Neuron (in vitro differentiated cells): ENCODE results near the gene ACTL10.
"Not testable (repeated sequence)": the region's sequence is repeated elsewhere in the genome, so short reads cannot be mapped to it uniquely, and the experiment has no call there.

Experiments used
- H2AFZ ChIP-seq: one replicate; pipeline ENCODE4 v1.6.1; 2013; ENCODE audit warnings: low read depth, mild to moderate bottlenecking, inconsistent platforms, low read length, moderate library complexity
- H3K27me3 ChIP-seq: one replicate; pipeline ENCODE4 v1.6.1; 2013; ENCODE audit warnings: low read length; ENCODE audit not compliant: insufficient read depth
- H3K36me3 ChIP-seq: one replicate; pipeline ENCODE4 v1.6.1; 2013; ENCODE audit warnings: low read length; ENCODE audit not compliant: insufficient read depth
- H3K4me1 ChIP-seq: one replicate; pipeline ENCODE4 v1.6.1; 2013; ENCODE audit warnings: low read length; ENCODE audit not compliant: insufficient read depth
- H3K4me3 ChIP-seq: 2 replicates; pipeline ENCODE4 v1.5.1; 2013; ENCODE audit warnings: mild to moderate bottlenecking, low read length, moderate library complexity
- H3K9me3 ChIP-seq: one replicate; pipeline ENCODE4 v1.6.1; 2013; ENCODE audit warnings: low read length

The ACTL10 gene

GRCh38 chr20:33693289-33693688, 26.5 kb downstream of the ACTL10 start:
- Histone ChIP-seq H2AFZ (no peak overlapping the region), H3K4me3 (no peak overlapping the region), H3K27me3 (no peaks in the 10 kb centered on the region), H3K4me1 (peaks cover 24% of the 10 kb centered on the region), H3K9me3 (peaks cover 2% of the 10 kb centered on the region), H3K36me3 (no peaks in the 10 kb centered on the region)

- Histone ChIP-seq H3K4me3 (no peak overlapping the region), H3K4me1 (peaks cover 24% of the 10 kb centered on the region), H3K36me3 (no peaks in the 10 kb centered on the region), H2AFZ (no peak overlapping the region), H3K27me3 (no peaks in the 10 kb centered on the region), H3K9me3 (peaks cover 2% of the 10 kb centered on the region)
Observed at GRCh38 chr20:33693741-33694638, 27.2 kb downstream of the ACTL10 start.

- Histone ChIP-seq H3K9me3 (peaks cover 2% of the 10 kb centered on the region), H2AFZ (no peak overlapping the region), H3K4me1 (peaks cover 24% of the 10 kb centered on the region), H3K4me3 (no peak overlapping the region), H3K27me3 (no peaks in the 10 kb centered on the region), H3K36me3 (no peaks in the 10 kb centered on the region)
Observed at GRCh38 chr20:33694639-33695012, 27.9 kb downstream of the ACTL10 start.

GRCh38 chr20:33696448-33696847, 29.7 kb downstream of the ACTL10 start:
- Histone ChIP-seq H2AFZ (no peak overlapping the region), H3K36me3 (no peaks in the 10 kb centered on the region), H3K9me3 (peaks cover 2% of the 10 kb centered on the region), H3K27me3 (no peaks in the 10 kb centered on the region), H3K4me1 (peaks cover 17% of the 10 kb centered on the region), H3K4me3 (no peak overlapping the region)

GRCh38 chr20:33697129-33697528, 30.4 kb downstream of the ACTL10 start:
- no peaks in the 10 kb centered on the region for H3K36me3 ChIP-seq
- peaks cover 17% of the 10 kb centered on the region for H3K4me1 ChIP-seq
- peaks cover 2% of the 10 kb centered on the region for H3K9me3 ChIP-seq
- no peak overlapping the region for H2AFZ ChIP-seq
- H3K4me3 ChIP-seq = no peak overlapping the region
- no peaks in the 10 kb centered on the region for H3K27me3 ChIP-seq

GRCh38 chr20:33698966-33699365, 32.2 kb downstream of the ACTL10 start:
- not testable (repeated sequence) for H3K9me3 ChIP-seq, H3K27me3 ChIP-seq, H2AFZ ChIP-seq, H3K4me3 ChIP-seq, H3K4me1 ChIP-seq, H3K36me3 ChIP-seq

- H3K27me3 ChIP-seq, H3K9me3 ChIP-seq, H3K36me3 ChIP-seq, H3K4me1 ChIP-seq, H3K4me3 ChIP-seq, H2AFZ ChIP-seq: not testable (repeated sequence)
Observed at GRCh38 chr20:33700696-33701441, 34.1 kb downstream of the ACTL10 start.

GRCh38 chr20:33701629-33702450, 35.1 kb downstream of the ACTL10 start:
- no peak overlapping the region for H3K4me3 ChIP-seq
- H3K36me3 ChIP-seq = no peaks in the 10 kb centered on the region

GRCh38 chr20:33702861-33703260, 36.1 kb downstream of the ACTL10 start:
- Histone ChIP-seq H2AFZ (no peak overlapping the region), H3K27me3 (no peaks in the 10 kb centered on the region), H3K4me3 (no peak overlapping the region), H3K9me3 (peaks cover 8% of the 10 kb centered on the region), H3K4me1 (no peaks in the 10 kb centered on the region), H3K36me3 (no peaks in the 10 kb centered on the region)

More at GRCh38 chr20:33701629-33702450, 35.1 kb downstream of the ACTL10 start:
- peaks cover 8% of the 10 kb centered on the region for H3K9me3 ChIP-seq
- no peaks in the 10 kb centered on the region for H3K4me1 ChIP-seq
- no peaks in the 10 kb centered on the region for H3K27me3 ChIP-seq
- no peak overlapping the region for H2AFZ ChIP-seq

- H2AFZ ChIP-seq = no peak overlapping the region
- H3K4me1 ChIP-seq = no peaks in the 10 kb centered on the region
- no peaks in the 10 kb centered on the region for H3K27me3 ChIP-seq
- H3K36me3 ChIP-seq = no peaks in the 10 kb centered on the region
- no peak overlapping the region for H3K4me3 ChIP-seq
- peaks cover 6% of the 10 kb centered on the region for H3K9me3 ChIP-seq
Observed at GRCh38 chr20:33703498-33704137, 36.9 kb downstream of the ACTL10 start.

GRCh38 chr20:33704197-33704924, 37.6 kb downstream of the ACTL10 start:
- Histone ChIP-seq H3K36me3 (no peaks in the 10 kb centered on the region), H3K27me3 (no peaks in the 10 kb centered on the region), H3K4me1 (no peaks in the 10 kb centered on the region), H3K9me3 (peaks cover 6% of the 10 kb centered on the region), H3K4me3 (no peak overlapping the region), H2AFZ (no peak overlapping the region)

- Histone ChIP-seq H3K36me3 (no peaks in the 10 kb centered on the region), H3K4me3 (no peak overlapping the region), H2AFZ (no peak overlapping the region), H3K9me3 (peaks cover 6% of the 10 kb centered on the region), H3K4me1 (no peaks in the 10 kb centered on the region), H3K27me3 (no peaks in the 10 kb centered on the region)
Observed at GRCh38 chr20:33707668-33708067, 40.9 kb downstream of the ACTL10 start.
